GM12878 (cell line): Measurements from ENCODE around the gene RBM10. TPM values are rescaled to one million over a fixed set of nuclear protein-coding genes. Genes with fewer than 3 reads are reported as not detected.

Experiments
- ATAC-seq: fragments of 200-7000 bp; cut with Tn5 transposase; 3 replicates; pipeline ENCODE4 v1.9.1; 2020; ENCODE audit warnings: mild to moderate bottlenecking, moderate library complexity
- BruUV-seq: library from RNA; stranded (reverse); fragments of 400-500 nt; replicated peaks from 2 replicates; lab custom pipeline; 2021; lab: Mats Ljungman, UMichigan
- CTCF ChIA-PET: fragments of 300-600 bp; sonication (Branson Sonifier 250); formaldehyde crosslinking; extraction: SDS; loops from one replicate; lab custom pipeline; 2021; ENCODE audit warnings: inconsistent platforms; lab: Yijun Ruan, JAX
- POLR2A ChIA-PET: fragments of 350-600 bp; formaldehyde crosslinking; extraction: SDS; loops from one replicate; lab custom pipeline; 2021; ENCODE audit warnings: inconsistent platforms; lab: Charles Lee
- RAD21 ChIA-PET: fragments of 300-600 bp; sonication (Branson Sonifier 250); formaldehyde crosslinking; loops from one replicate; lab custom pipeline; 2023; ENCODE audit warnings: antibody characterized with exemption; ENCODE audit not compliant: unreplicated experiment; lab: Charles Lee
- SMC1A ChIA-PET: fragments of 300-600 bp; sonication (Branson Sonifier 250); formaldehyde crosslinking; loops from one replicate; lab custom pipeline; 2023; ENCODE audit not compliant: unreplicated experiment, uncharacterized antibody; lab: Charles Lee
- DNase-seq: peaks from one replicate; pipeline ENCODE4 v3.0.0-alpha.2; 2011; ENCODE audit warnings: low read depth, low spot score
- FAIRE-seq: peaks from 3 replicates; lab custom pipeline; 2011; peaks lifted over from hg19 to GRCh38; lab: Jason Lieb, UNC
- H2AFZ ChIP-seq: 2 replicates; pipeline ENCODE4 v1.6.0; 2011; ENCODE audit warnings: low read depth, low read length, control low read depth; ENCODE audit not compliant: control insufficient read depth
- H3K27ac ChIP-seq: 2 replicates; pipeline ENCODE4 v1.5.1; 2011; ENCODE audit warnings: control low read depth; ENCODE audit not compliant: control insufficient read depth, insufficient read depth
- H3K27me3 ChIP-seq, 2 experiments: replicated peaks in 1 of 2; 2 replicates each; pipeline versions ENCODE4 v1.6.0 to v1.6.1; 2011; ENCODE audit warnings: low read length in 1 of 2; ENCODE audit not compliant: control insufficient read depth in 2 of 2, insufficient read depth in 2 of 2
- H3K36me3 ChIP-seq, 2 experiments: 2 replicates each; pipeline ENCODE4 v1.5.1; 2011; ENCODE audit warnings: low read length in 1 of 2; ENCODE audit not compliant: control insufficient read depth in 2 of 2, insufficient read depth in 2 of 2
- H3K4me1 ChIP-seq: 2 replicates; pipeline ENCODE4 v1.6.1; 2011; ENCODE audit warnings: mild to moderate bottlenecking, low read length, moderate library complexity, mixed read lengths; ENCODE audit not compliant: control insufficient read depth, insufficient read depth
- H3K4me2 ChIP-seq: 2 replicates; pipeline ENCODE4 v1.6.0; 2011; ENCODE audit warnings: control low read depth; ENCODE audit not compliant: control insufficient read depth, insufficient read depth
- H3K4me3 ChIP-seq: fragments of 200-600 bp; sonication (generic); 2 replicates; pipeline ENCODE4 v1.5.1; 2016
- H3K79me2 ChIP-seq: 2 replicates; pipeline ENCODE4 v1.6.0; 2011; ENCODE audit warnings: low read length; ENCODE audit not compliant: control insufficient read depth, insufficient read depth
- H3K9ac ChIP-seq: 2 replicates; pipeline ENCODE4 v1.8.0; 2011; ENCODE audit warnings: low read length, control low read depth, mixed read lengths; ENCODE audit not compliant: control insufficient read depth, insufficient read depth
- H3K9me3 ChIP-seq: replicated peaks from 3 replicates; pipeline ENCODE4 v1.5.1; 2011; ENCODE audit warnings: mild to moderate bottlenecking, low read length; ENCODE audit not compliant: control insufficient read depth, insufficient read depth
- H4K20me1 ChIP-seq: 2 replicates; pipeline ENCODE4 v1.6.0; 2011; ENCODE audit not compliant: control insufficient read depth, insufficient read depth
- ASH2L ChIP-seq: fragments of 300-600, 200-600 bp; sonication (generic); IDR thresholded peaks from 2 replicates; pipeline ENCODE4 v1.6.1; 2017; ENCODE audit warnings: low read depth, mild to moderate bottlenecking, borderline replicate concordance
- ATF3 ChIP-seq: IDR thresholded peaks from 2 replicates; pipeline ENCODE4 v1.6.1; 2011; ENCODE audit warnings: low read depth, mild to moderate bottlenecking, low read length, moderate library complexity, borderline replicate concordance; ENCODE audit errors: extremely low read depth
- E2F4 ChIP-seq: IDR thresholded peaks from 2 replicates; pipeline ENCODE4 v1.6.1; 2012; ENCODE audit warnings: low read depth, low read length, improper control_type of control experiment
- HDAC2 ChIP-seq: fragments of 200-600 bp; sonication (generic); IDR thresholded peaks from 2 replicates; pipeline ENCODE4 v1.6.1; 2017
- MEF2A ChIP-seq: IDR thresholded peaks from 2 replicates; pipeline ENCODE4 v1.6.1; 2011; ENCODE audit warnings: low read depth, mild to moderate bottlenecking, low read length, moderate library complexity; ENCODE audit not compliant: insufficient read depth
- MTA2 ChIP-seq: fragments of 450-650 bp; IDR thresholded peaks from 2 replicates; pipeline ENCODE4 v1.6.1; 2016; ENCODE audit warnings: low read depth, mild to moderate bottlenecking, moderate library complexity
- NFYB ChIP-seq: IDR thresholded peaks from 2 replicates; pipeline ENCODE4 v1.6.1; 2011; ENCODE audit warnings: low read depth, mild to moderate bottlenecking, low read length, improper control_type of control experiment, moderate library complexity; ENCODE audit not compliant: insufficient read depth
- NR2C1 ChIP-seq: fragments of 450-650 bp; IDR thresholded peaks from 2 replicates; pipeline ENCODE4 v1.6.1; 2017; ENCODE audit warnings: antibody characterized with exemption, mild to moderate bottlenecking, moderate library complexity
- PAX8 ChIP-seq: fragments of 450-650 bp; IDR thresholded peaks from 2 replicates; pipeline ENCODE4 v1.6.1; 2017; ENCODE audit warnings: mild to moderate bottlenecking, moderate library complexity
- PML ChIP-seq: IDR thresholded peaks from 2 replicates; pipeline ENCODE4 v1.6.1; 2012; ENCODE audit warnings: low read length, inconsistent platforms
- SREBF1 ChIP-seq: IDR thresholded peaks from 2 replicates; pipeline ENCODE4 v1.6.1; 2012; ENCODE audit warnings: mild to moderate bottlenecking, low read length
- SUZ12 ChIP-seq: fragments of 200-600 bp; sonication (generic); IDR thresholded peaks from one replicate; pipeline ENCODE4 v1.6.1; 2018; ENCODE audit warnings: antibody characterized with exemption, mild to moderate bottlenecking; ENCODE audit not compliant: unreplicated experiment
- TARDBP ChIP-seq: IDR thresholded peaks from 2 replicates; pipeline ENCODE4 v1.6.1; 2016; ENCODE audit warnings: borderline replicate concordance
- TBL1XR1 ChIP-seq: IDR thresholded peaks from 2 replicates; pipeline ENCODE4 v1.6.1; 2012; ENCODE audit warnings: low read depth, low read length, improper control_type of control experiment
- WRNIP1 ChIP-seq: IDR thresholded peaks from 2 replicates; pipeline ENCODE4 v1.6.1; 2011; ENCODE audit warnings: low read depth, low read length, improper control_type of control experiment, borderline replicate concordance
- ZBTB33 ChIP-seq: fragments of 450-650 bp; IDR thresholded peaks from 2 replicates; pipeline ENCODE4 v1.6.1; 2017; ENCODE audit warnings: mild to moderate bottlenecking
- ZNF274 ChIP-seq: IDR thresholded peaks from one replicate; pipeline ENCODE4 v1.8.0; 2011; ENCODE audit not compliant: insufficient read length, insufficient read depth
- ZNF384 ChIP-seq: IDR thresholded peaks from 2 replicates; pipeline ENCODE4 v1.6.1; 2012; ENCODE audit warnings: low read depth, mild to moderate bottlenecking, low read length, improper control_type of control experiment, borderline replicate concordance
- WGBS: methylation state at CpG from one replicate; pipeline ENCODE4 v1.1.6; 2016; ENCODE audit warnings: low lambda C conversion rate; ENCODE audit not compliant: insufficient replicate concordance, insufficient coverage; ENCODE audit errors: missing lambda C conversion rate; 5-methylcytosine and 5-hydroxymethylcytosine counted together
- in situ Hi-C: fragments of 300-500 bp; cut with MboI; formaldehyde crosslinking; loops from 9 replicates; pipeline ENCODE4 v1.14.3; 2018; ENCODE audit warnings: mixed read lengths
- intact Hi-C: fragments of 100-400 bp; cut with micrococcal nuclease; formaldehyde crosslinking; loops from one replicate; pipeline ENCODE4 v1.14.2; 2022; ENCODE audit not compliant: unreplicated experiment
- polyA plus RNA-seq, 11 experiments: library from polyadenylated mRNA; depleted of rRNA in 4 of 11; unstranded in 6 of 11; stranded (reverse) in 5 of 11; fragments of >200 nt; fragmentation: Nextera tagmentation in 4 of 11; fragmentation: Illumina TruSeq in 1 of 11; extraction: Ambion mirVana in 4 of 11; extraction: Trizol in 1 of 11; gene quantifications; 1 replicate in 1 of 11; 2 replicates in 10 of 11; pipeline versions ENCODE4 v1.2.1 to v1.2.3, GENCODE V29; 2011 to 2016; ENCODE audit warnings: inconsistent platforms in 2 of 11, missing spikeins in 2 of 11, low read depth in 1 of 11
- total RNA-seq, 4 experiments: library from RNA; depleted of rRNA in 3 of 4; stranded (reverse); fragments of >200 nt in 3 of 4; fragmentation: Illumina TruSeq in 1 of 4; extraction: Trizol in 1 of 4; gene quantifications; 2 replicates each; pipeline versions ENCODE4 v1.2.1 to v1.2.3, GENCODE V29; 2013 to 2021
- TF ChIP-seq, protein P1 (sequence below): IDR thresholded peaks from 2 replicates; pipeline ENCODE4 v1.6.1; 2012; ENCODE audit warnings: low read depth, low read length, improper control_type of control experiment

The RBM10 gene
- total and polyA plus RNA-seq, 10 of the 15 experiments (the other 5 are each of a cell fraction or from before 2014, with no cell fraction given): 1.4 to 60.0 (median 29.8) TPM

DNA sequence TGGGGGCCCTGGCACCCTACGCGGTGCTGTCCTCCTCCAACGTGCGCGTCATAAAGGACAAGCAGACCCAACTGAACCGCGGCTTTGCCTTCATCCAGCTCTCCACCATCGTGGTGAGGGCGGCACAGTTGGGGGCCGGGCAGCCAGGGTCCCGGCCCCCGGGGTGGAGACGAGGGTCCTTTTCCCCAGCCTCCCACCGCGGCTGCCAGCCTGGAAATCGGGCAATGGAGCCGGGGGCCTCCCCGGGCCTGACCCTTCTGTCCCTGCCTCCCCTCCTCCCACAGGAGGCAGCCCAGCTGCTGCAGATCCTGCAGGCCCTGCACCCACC lies 34.9 kb downstream of the RBM10 start (continued):
- TF ChIP-seq E2F4: no peak
- TF ChIP-seq PAX8: no peak
- no peak for TF ChIP-seq ASH2L
- TF ChIP-seq ZBTB33: no peak
- TF ChIP-seq, all 136 proteins: peak for 0

GRCh38 chrX:47180346-47180745 lies 35.3 kb downstream of the RBM10 start:
- no peak for TF ChIP-seq WRNIP1
- no peak for TF ChIP-seq PML
- TF ChIP-seq ZNF274: no peak
- TF ChIP-seq HDAC2: no peak
- no peak for TF ChIP-seq NR2C1
- no peak for TF ChIP-seq ATF3
- TF ChIP-seq TBL1XR1: no peak
- no peak for TF ChIP-seq NFYB
- no peak for TF ChIP-seq MEF2A
- TF ChIP-seq ZNF384: no peak
- no peak for TF ChIP-seq SUZ12
- no peak for TF ChIP-seq SREBF1
- TF ChIP-seq MTA2: no peak
- TF ChIP-seq, protein P1, sequence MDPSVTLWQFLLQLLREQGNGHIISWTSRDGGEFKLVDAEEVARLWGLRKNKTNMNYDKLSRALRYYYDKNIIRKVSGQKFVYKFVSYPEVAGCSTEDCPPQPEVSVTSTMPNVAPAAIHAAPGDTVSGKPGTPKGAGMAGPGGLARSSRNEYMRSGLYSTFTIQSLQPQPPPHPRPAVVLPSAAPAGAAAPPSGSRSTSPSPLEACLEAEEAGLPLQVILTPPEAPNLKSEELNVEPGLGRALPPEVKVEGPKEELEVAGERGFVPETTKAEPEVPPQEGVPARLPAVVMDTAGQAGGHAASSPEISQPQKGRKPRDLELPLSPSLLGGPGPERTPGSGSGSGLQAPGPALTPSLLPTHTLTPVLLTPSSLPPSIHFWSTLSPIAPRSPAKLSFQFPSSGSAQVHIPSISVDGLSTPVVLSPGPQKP: no peak
- TF ChIP-seq TARDBP: no peak
- Histone ChIP-seq H3K9me3 (no peaks in the 10 kb centered on the region), H3K27ac (no peak overlapping the region), H3K9ac (no peak overlapping the region), H3K36me3 (peaks cover 0 to 19% of the 10 kb centered on the region in 2 experiments; a peak in 3 of 4 replicates), H3K4me3 (no peak overlapping the region), H4K20me1 (no peaks in the 10 kb centered on the region), H3K4me2 (no peak overlapping the region), H3K27me3 (no peaks in the 10 kb centered on the region; a peak in 1 of 4 replicates), H2AFZ (no peak overlapping the region), H3K79me2 (no peaks in the 10 kb centered on the region), H3K4me1 (no peaks in the 10 kb centered on the region)
- ChIA-PET POLR2A (no interaction called here), RAD21 (no interaction called here), SMC1A (no interaction called here), CTCF (no interaction called here)
- in situ Hi-C loops: no loop called here
- no peak for DNase-seq
- FAIRE-seq: no peak
- BruUV-seq: no TSS peak
- 65% methylated on average over 7 of the region's 8 CpGs for WGBS
- intact Hi-C loops: no loop called here
- no peak for ATAC-seq
